ENCODE data around the gene TMEM37. TPM values are rescaled to one million over a fixed set of nuclear protein-coding genes. Genes with fewer than 3 reads are reported as not detected.

TMEM37 gene
- total and polyA plus RNA-seq, 9 of the 15 experiments (the other 6 are each of a cell fraction or from before 2014, with no cell fraction given): 0.03 to 0.64 (median 0.31) TPM; not detected in 1

- CTCF ChIA-PET (ENCODE audit: low intra/inter-chr PET ratio): no interaction called here
- 12% methylated on average over 6 of the region's 6 CpGs for WGBS (ENCODE audit: insufficient coverage, low coverage, missing lambda C conversion rate)
- H3K27ac ChIP-seq (ENCODE audit: extremely low read depth, low read depth, low read length): no peak overlapping the region
- TF ChIP-seq SETDB1 (IDR thresholded peaks at IDR 0.05; ENCODE audit: low read length) (no peak), MXD1 (CRISPR knock-in tag; IDR thresholded peaks at IDR 0.05; ENCODE audit: borderline replicate concordance, poor library complexity, severe bottlenecking) (no peak), ZNF395 (CRISPR knock-in tag; IDR thresholded peaks at IDR 0.05) (no peak), YBX1 (IDR thresholded peaks at IDR 0.05) (no peak), ZNF444 (CRISPR knock-in tag; IDR thresholded peaks at IDR 0.05) (no peak), NFXL1 (CRISPR knock-in tag; IDR thresholded peaks at IDR 0.05) (no peak), GMEB1 (CRISPR knock-in tag; IDR thresholded peaks at IDR 0.05) (no peak), MYC (IDR thresholded peaks at IDR 0.05; ENCODE audit: low read depth, low read length) (no peak), MYC (CRISPR knock-in tag; IDR thresholded peaks at IDR 0.05; ENCODE audit: borderline replicate concordance, low read depth) (no peak), C11orf30 (IDR thresholded peaks at IDR 0.05; ENCODE audit: low read depth) (no peak)
- no peak overlapping the region for H3K4me3 ChIP-seq
- no peaks in the 10 kb centered on the region for H3K36me3 ChIP-seq (ENCODE audit: control insufficient read depth, insufficient read depth, low read length)
- no peak for FAIRE-seq
- in situ Hi-C loops (cut with MboI): no loop called here
- H3K4me1 ChIP-seq (replicated peaks in 1 of 2; ENCODE audit: control insufficient read depth in 2 of 2, insufficient read depth in 2 of 2, low read length in 2 of 2): peaks cover 0 to 4% of the 10 kb centered on the region in 2 experiments; a peak in 1 of 5 replicates
- no TSS peak for BruUV-seq (replicated peaks)
- intact Hi-C loops (cut with micrococcal nuclease): no loop called here
- ATAC-seq: no peak
- DNase-seq (ENCODE audit: extremely low read depth in 1 of 4, low spot score in 3 of 4): no peak
- H3K27me3 ChIP-seq (ENCODE audit: control insufficient read depth in 2 of 2, insufficient read depth in 2 of 2, low read length in 2 of 2): peaks cover 4 to 37% of the 10 kb centered on the region in 2 experiments; a peak in 3 of 5 replicates
- peaks cover 9% of the 10 kb centered on the region; the same call in 1 of the 2 replicates for H4K20me1 ChIP-seq (replicated peaks; ENCODE audit: control insufficient read depth, insufficient read depth, low read length)
- H3K79me2 ChIP-seq (ENCODE audit: control insufficient read depth, insufficient read depth, low read length): no peaks in the 10 kb centered on the region
- H3K4me2 ChIP-seq (ENCODE audit: insufficient read depth, low read length): no peak overlapping the region
- no peak overlapping the region for H2AFZ ChIP-seq (ENCODE audit: low read depth, low read length)
- POLR2A ChIA-PET: interaction anchor here (0.8 kb wide), 1 partner anchor 829 kb away, joined by 3 read pairs; no protein-coding TSS in a partner anchor
- H3K9ac ChIP-seq (ENCODE audit: insufficient read depth in 1 of 2, low read depth in 2 of 2, low read length in 2 of 2): no peak overlapping the region
- H3K9me3 ChIP-seq (replicated peaks; ENCODE audit: control insufficient read depth, insufficient read depth, low read depth, low read length): no peaks in the 10 kb centered on the region
- no peaks in the 10 kb centered on the region for H3K9me1 ChIP-seq (ENCODE audit: control insufficient read depth, insufficient read depth, low read length)
These were observed 6.5 kb downstream of the TMEM37 start for GRCh38 chr2:119438128-119438656.

Measured in K562 (cell line).